SJSA1 (cell line): ENCODE measurements around the gene DIRAS1. TPM values are rescaled to one million over a fixed set of nuclear protein-coding genes. Genes with fewer than 3 reads are reported as not detected.
"Not testable (repeated sequence)": the region's sequence is repeated elsewhere in the genome, so short reads cannot be mapped to it uniquely, and the experiment has no call there.

Source experiments
- DNase-seq, 2 experiments: peaks; one replicate each; pipeline ENCODE4 v3.0.0-alpha.2; 2015 to 2020; ENCODE audit warnings: low spot score in 2 of 2, low read depth in 1 of 2
- H3K27ac ChIP-seq: fragments of 250-450 bp; sonication (Bioruptor Pico); 2 replicates; pipeline ENCODE4 v1.5.1; 2020; ENCODE audit warnings: mild to moderate bottlenecking, moderate library complexity
- H3K27me3 ChIP-seq: fragments of 250-450 bp; sonication (Bioruptor Pico); replicated peaks from 2 replicates; pipeline ENCODE4 v1.5.1; 2020; ENCODE audit warnings: mild to moderate bottlenecking, moderate library complexity
- H3K36me3 ChIP-seq: fragments of 250-450 bp; sonication (Bioruptor Pico); 2 replicates; pipeline ENCODE4 v1.5.1; 2020; ENCODE audit warnings: mild to moderate bottlenecking
- H3K4me1 ChIP-seq: fragments of 250-450 bp; sonication (Bioruptor Pico); replicated peaks from 2 replicates; pipeline ENCODE4 v1.6.1; 2021; ENCODE audit warnings: mild to moderate bottlenecking
- H3K4me3 ChIP-seq: fragments of 250-450 bp; sonication (Bioruptor Pico); 2 replicates; pipeline ENCODE4 v1.5.1; 2020; ENCODE audit warnings: mild to moderate bottlenecking
- H3K9me3 ChIP-seq: fragments of 250-450 bp; sonication (Bioruptor Pico); replicated peaks from 2 replicates; pipeline ENCODE4 v1.5.1; 2020; ENCODE audit warnings: mild to moderate bottlenecking
- total RNA-seq: library from RNA; depleted of rRNA; stranded (reverse); fragments of >200 nt; shearing (Covaris generic); gene quantifications from 2 replicates; pipeline ENCODE4 v1.2.3, GENCODE V29; 2014; rRNA removed

The DIRAS1 gene
- total RNA-seq, 1 experiment from 2014 or later, result not detected

- DNase-seq, result no peak
- Histone ChIP-seq H3K36me3 (no peaks in the 10 kb centered on the region), H3K27ac (no peak overlapping the region), H3K9me3 (no peaks in the 10 kb centered on the region), H3K4me3 (no peak overlapping the region), H3K27me3 (peaks cover 9% of the 10 kb centered on the region), H3K4me1 (no peaks in the 10 kb centered on the region)
These were observed 41.7 kb downstream of the DIRAS1 start for GRCh38 chr19:2679439-2679838.

- not testable (repeated sequence) for DNase-seq, H3K36me3 ChIP-seq, H3K4me1 ChIP-seq, H3K4me3 ChIP-seq, H3K9me3 ChIP-seq, H3K27ac ChIP-seq
- H3K27me3 ChIP-seq, result peaks cover 13% of the 10 kb centered on the region
These were observed 42.2 kb downstream of the DIRAS1 start for GRCh38 chr19:2678948-2679347.

- Histone ChIP-seq H3K27ac (no peak overlapping the region), H3K4me3 (no peak overlapping the region), H3K4me1 (no peaks in the 10 kb centered on the region), H3K9me3 (no peaks in the 10 kb centered on the region), H3K27me3 (peaks cover 13% of the 10 kb centered on the region), H3K36me3 (no peaks in the 10 kb centered on the region)
- DNase-seq, result no peak
These were observed 43.0 kb downstream of the DIRAS1 start for GRCh38 chr19:2678044-2678671.

- Histone ChIP-seq H3K36me3 (no peaks in the 10 kb centered on the region), H3K27ac (no peak overlapping the region), H3K4me1 (no peaks in the 10 kb centered on the region), H3K9me3 (no peaks in the 10 kb centered on the region), H3K27me3 (peaks cover 15% of the 10 kb centered on the region), H3K4me3 (no peak overlapping the region)
- no peak for DNase-seq
These were observed 44.3 kb downstream of the DIRAS1 start for GRCh38 chr19:2676823-2677222.

GRCh38 chr19:2675892-2676291 is 45.3 kb downstream of the DIRAS1 start:
- H3K4me3 ChIP-seq, result no peak overlapping the region
- no peaks in the 10 kb centered on the region for H3K4me1 ChIP-seq
- no peaks in the 10 kb centered on the region for H3K9me3 ChIP-seq
- DNase-seq, result no peak
- H3K27me3 ChIP-seq, result peaks cover 15% of the 10 kb centered on the region
- no peak overlapping the region for H3K27ac ChIP-seq
- H3K36me3 ChIP-seq, result no peaks in the 10 kb centered on the region

GRCh38 chr19:2670217-2670616 is 51.0 kb downstream of the DIRAS1 start:
- no peak for DNase-seq
- Histone ChIP-seq H3K9me3 (no peaks in the 10 kb centered on the region), H3K27me3 (peaks cover 28% of the 10 kb centered on the region), H3K27ac (no peak overlapping the region), H3K4me1 (no peaks in the 10 kb centered on the region), H3K36me3 (no peaks in the 10 kb centered on the region), H3K4me3 (no peak overlapping the region)

GRCh38 chr19:2668175-2668763 is 52.9 kb downstream of the DIRAS1 start:
- H3K4me3 ChIP-seq, result no peak overlapping the region
- no peaks in the 10 kb centered on the region for H3K9me3 ChIP-seq
- H3K27ac ChIP-seq, result no peak overlapping the region
- H3K36me3 ChIP-seq, result no peaks in the 10 kb centered on the region
- H3K4me1 ChIP-seq, result no peaks in the 10 kb centered on the region
- no peak for DNase-seq
- peaks cover 18% of the 10 kb centered on the region; the same call in 1 of the 2 replicates for H3K27me3 ChIP-seq

- H3K27me3 ChIP-seq, result peaks cover 15% of the 10 kb centered on the region; the same call in 1 of the 2 replicates
- not testable (repeated sequence) for H3K27ac ChIP-seq, H3K36me3 ChIP-seq, DNase-seq, H3K9me3 ChIP-seq, H3K4me3 ChIP-seq, H3K4me1 ChIP-seq
These were observed 53.8 kb downstream of the DIRAS1 start for GRCh38 chr19:2667349-2667748.

GRCh38 chr19:2666344-2666994 is 54.7 kb downstream of the DIRAS1 start:
- DNase-seq, result no peak
- peaks cover 15% of the 10 kb centered on the region; the same call in 1 of the 2 replicates for H3K27me3 ChIP-seq
- no peak overlapping the region for H3K27ac ChIP-seq
- H3K4me3 ChIP-seq, result no peak overlapping the region
- no peaks in the 10 kb centered on the region for H3K4me1 ChIP-seq
- H3K36me3 ChIP-seq, result no peaks in the 10 kb centered on the region
- H3K9me3 ChIP-seq, result peaks cover 3% of the 10 kb centered on the region; the same call in 1 of the 2 replicates

GRCh38 chr19:2665103-2665502 is 56.1 kb downstream of the DIRAS1 start:
- no peak overlapping the region for H3K4me3 ChIP-seq
- H3K27ac ChIP-seq, result no peak overlapping the region
- no peaks in the 10 kb centered on the region for H3K4me1 ChIP-seq
- peaks cover 15% of the 10 kb centered on the region; the same call in 1 of the 2 replicates for H3K27me3 ChIP-seq
- no peaks in the 10 kb centered on the region for H3K36me3 ChIP-seq
- no peak for DNase-seq
- peaks cover 3% of the 10 kb centered on the region; the same call in 1 of the 2 replicates for H3K9me3 ChIP-seq

Other genes with a start within 250 kb of the DIRAS1 start
- 112 and 132 TPM in 2 replicates for gene GADD45B, start 245.2 kb downstream of the DIRAS1 start, total RNA-seq
- 0.03 TPM in 1 of 2 replicates, not detected in the other for gene GNG7, start 18.7 kb downstream of the DIRAS1 start, total RNA-seq
- gene SLC39A3, start 18.6 kb upstream of the DIRAS1 start, total RNA-seq, result 67.6 and 74.4 TPM in 2 replicates
- 56.5 and 67.0 TPM in 2 replicates for gene SGTA, start 61.9 kb upstream of the DIRAS1 start, total RNA-seq
- 146 and 185 TPM in 2 replicates for gene THOP1, start 64.1 kb upstream of the DIRAS1 start, total RNA-seq
- 1.7 and 2.7 TPM in 2 replicates for gene ZNF554, start 98.5 kb upstream of the DIRAS1 start, total RNA-seq
- gene ZNF555, start 120.1 kb upstream of the DIRAS1 start, total RNA-seq, result 2.9 and 5.2 TPM in 2 replicates
- 0.08 and 0.09 TPM in 2 replicates for gene ZNF556, start 146.0 kb upstream of the DIRAS1 start, total RNA-seq
- gene ZNF57, start 179.6 kb upstream of the DIRAS1 start, total RNA-seq, result 3.3 and 4.3 TPM in 2 replicates
- 4.5 and 5.6 TPM in 2 replicates for gene ZNF77, start 223.6 kb upstream of the DIRAS1 start, total RNA-seq